NCI-H2227 treated with DMSO at 0.1 percent for 48 hours (cell line): ENCODE measurements around the gene EHD3.
"Not testable (repeated sequence)": the region's sequence is repeated elsewhere in the genome, so short reads cannot be mapped to it uniquely, and the experiment has no call there.

Source experiments
- DNase-seq: peaks from one replicate; lab custom pipeline; 2025; lab: John Stamatoyannopoulos, UW

The EHD3 gene

GRCh38 chr2:31255911-31256571 lies 22.1 kb downstream of the EHD3 start:
- DNase-seq: no peak

- DNase-seq: no peak
Measured at GRCh38 chr2:31256611-31257382, 22.8 kb downstream of the EHD3 start.

- DNase-seq: no peak
Measured at GRCh38 chr2:31258351-31258750, 24.4 kb downstream of the EHD3 start.

- DNase-seq: no peak
Measured at GRCh38 chr2:31259075-31259474, 25.1 kb downstream of the EHD3 start.

GRCh38 chr2:31260870-31261269 lies 26.9 kb downstream of the EHD3 start:
- no peak for DNase-seq

- DNase-seq: no peak
Measured at GRCh38 chr2:31263636-31264190, 29.8 kb downstream of the EHD3 start.

GRCh38 chr2:31265234-31265633 lies 31.3 kb downstream of the EHD3 start:
- DNase-seq: no peak

- DNase-seq: no peak
Measured at GRCh38 chr2:31266804-31267203, 32.9 kb downstream of the EHD3 start.

GRCh38 chr2:31267437-31268120 lies 33.6 kb downstream of the EHD3 start:
- no peak for DNase-seq

GRCh38 chr2:31268344-31268743 lies 34.4 kb downstream of the EHD3 start:
- DNase-seq: no peak

- no peak for DNase-seq
Measured at GRCh38 chr2:31269087-31269486, 35.1 kb downstream of the EHD3 start.

GRCh38 chr2:31270131-31270530 lies 36.2 kb downstream of the EHD3 start:
- DNase-seq: no peak

GRCh38 chr2:31270822-31271231 lies 36.9 kb downstream of the EHD3 start:
- DNase-seq: no peak

- no peak for DNase-seq
Measured at GRCh38 chr2:31271851-31272267, 37.9 kb downstream of the EHD3 start.

GRCh38 chr2:31274401-31275075 lies 40.6 kb downstream of the EHD3 start:
- DNase-seq: no peak

GRCh38 chr2:31275976-31276375 lies 42.0 kb downstream of the EHD3 start:
- no peak for DNase-seq

- DNase-seq: no peak
Measured at GRCh38 chr2:31277621-31278020, 43.7 kb downstream of the EHD3 start.

GRCh38 chr2:31282634-31283033 lies 48.7 kb downstream of the EHD3 start:
- DNase-seq: no peak

GRCh38 chr2:31283193-31283919 lies 49.4 kb downstream of the EHD3 start:
- not testable (repeated sequence) for DNase-seq

- no peak for DNase-seq
Measured at GRCh38 chr2:31284107-31284506, 50.2 kb downstream of the EHD3 start.

GRCh38 chr2:31286230-31286629 lies 52.3 kb downstream of the EHD3 start:
- DNase-seq: no peak
